GM19351 (cell line): ENCODE results near the gene GNG7.
"Not testable (repeated sequence)": the region's sequence is repeated elsewhere in the genome, so short reads cannot be mapped to it uniquely, and the experiment has no call there.

Source experiments
- ATAC-seq: cut with Tn5 transposase; IDR thresholded peaks from one replicate; pipeline ENCODE4 v1.9.1; 2021; ENCODE audit warnings: mild to moderate bottlenecking, moderate library complexity; ENCODE audit not compliant: unreplicated experiment

GNG7 gene

GRCh38 chr19:2606774-2607173 lies 95.7 kb downstream of the GNG7 start:
- not testable (repeated sequence) for ATAC-seq

GRCh38 chr19:2605889-2606288 lies 96.6 kb downstream of the GNG7 start:
- ATAC-seq: not testable (repeated sequence)

- no peak for ATAC-seq
Measured at GRCh38 chr19:2604747-2605329, 97.7 kb downstream of the GNG7 start.

GRCh38 chr19:2603334-2603733 lies 99.2 kb downstream of the GNG7 start:
- ATAC-seq: no peak

- ATAC-seq: no peak
Measured at GRCh38 chr19:2602391-2603181, 99.9 kb downstream of the GNG7 start.

- no peak for ATAC-seq
Measured at GRCh38 chr19:2600914-2601870, 101.3 kb downstream of the GNG7 start.

- ATAC-seq: no peak
Measured at GRCh38 chr19:2594319-2594718, 108.2 kb downstream of the GNG7 start.

- no peak for ATAC-seq
Measured at GRCh38 chr19:2592824-2593223, 109.7 kb downstream of the GNG7 start.

GRCh38 chr19:2591537-2592291 lies 110.8 kb downstream of the GNG7 start:
- ATAC-seq: no peak

- no peak for ATAC-seq
Measured at GRCh38 chr19:2590630-2591399, 111.7 kb downstream of the GNG7 start.

GRCh38 chr19:2589441-2589840 lies 113.1 kb downstream of the GNG7 start:
- no peak for ATAC-seq

GRCh38 chr19:2588081-2588777 lies 114.3 kb downstream of the GNG7 start:
- no peak for ATAC-seq

GRCh38 chr19:2587001-2587719 lies 115.3 kb downstream of the GNG7 start:
- no peak for ATAC-seq

- ATAC-seq: no peak
Measured at GRCh38 chr19:2586196-2586595, 116.3 kb downstream of the GNG7 start.

GRCh38 chr19:2584002-2584401 lies 118.5 kb downstream of the GNG7 start:
- ATAC-seq: no peak

- no peak for ATAC-seq
Measured at GRCh38 chr19:2582984-2583956, 119.2 kb downstream of the GNG7 start.

GRCh38 chr19:2580396-2580795 lies 122.1 kb downstream of the GNG7 start:
- not testable (repeated sequence) for ATAC-seq
